Measurements from ENCODE around the gene NEK9. TPM values are rescaled to one million over a fixed set of nuclear protein-coding genes. Genes with fewer than 3 reads are reported as not detected.
A peak's percentile ranks its signal among the peaks of the same experiment; 100 is the strongest.
"Not testable (repeated sequence)": the region's sequence is repeated elsewhere in the genome, so short reads cannot be mapped to it uniquely, and the experiment has no call there.

The NEK9 gene
- 100 to 1,000 TPM in 2 of 12 donors, 10 to 100 TPM in 9, not detected in 1; 49.5 to 103 (median 84.4) TPM for polyA plus RNA-seq (ENCODE audit: insufficient read length in 12 of 12)
- long read RNA-seq, donor 1, full-length matches to known transcripts: 2 of 25 reads
- long read RNA-seq, donor 1, partial matches to known transcripts: 23 of 25 reads
- long read RNA-seq, donor 1, other reads (novel, unspliced or antisense): 0 of 25 reads
- long read RNA-seq, donor 2, full-length matches to known transcripts: 6 of 11 reads
- long read RNA-seq, donor 2, partial matches to known transcripts: 5 of 11 reads
- long read RNA-seq, donor 2, other reads (novel, unspliced or antisense): 0 of 11 reads
- long read RNA-seq, donor 3, partial matches to known transcripts: 6 of 8 reads
- long read RNA-seq, donor 3, other reads (novel, unspliced or antisense): 0 of 8 reads
- long read RNA-seq, donor 4, full-length matches to known transcripts: 3 of 3 reads
- long read RNA-seq, donor 4, partial matches to known transcripts: 0 of 3 reads
- long read RNA-seq, donor 4, other reads (novel, unspliced or antisense): 0 of 3 reads
- long read RNA-seq, donor 5, full-length matches to known transcripts: 4 of 35 reads
- long read RNA-seq, donor 5, partial matches to known transcripts: 31 of 35 reads
- long read RNA-seq, donor 5, other reads (novel, unspliced or antisense): 0 of 35 reads
- long read RNA-seq, donor 6, partial matches to known transcripts: 10 of 12 reads
- long read RNA-seq, donor 6, other reads (novel, unspliced or antisense): 0 of 12 reads
- long read RNA-seq, donor 7: 0 reads
- long read RNA-seq, donor 8, full-length matches to known transcripts: 8 of 43 reads
- long read RNA-seq, donor 8, partial matches to known transcripts: 35 of 43 reads
- long read RNA-seq, donor 8, other reads (novel, unspliced or antisense): 0 of 43 reads
- long read RNA-seq, donor 9, full-length matches to known transcripts: 1 of 9 reads
- long read RNA-seq, donor 9, partial matches to known transcripts: 8 of 9 reads
- long read RNA-seq, donor 9, other reads (novel, unspliced or antisense): 0 of 9 reads
- long read RNA-seq, donor 10, full-length matches to known transcripts: 6 of 22 reads
- long read RNA-seq, donor 10, partial matches to known transcripts: 16 of 22 reads
- long read RNA-seq, donor 10, other reads (novel, unspliced or antisense): 0 of 22 reads
- long read RNA-seq, donor 11, full-length matches to known transcripts: 2 of 8 reads
- long read RNA-seq, donor 11, partial matches to known transcripts: 6 of 8 reads
- long read RNA-seq, donor 11, other reads (novel, unspliced or antisense): 0 of 8 reads

GRCh38 chr14:75126679-75127473, at the start of gene NEK9:
Gene NEK9 (minus strand): TSS chr14:75127048. CDS start chr14:75126921, 127 bp downstream.
- DNase-seq: peak; percentile 94

DNA sequence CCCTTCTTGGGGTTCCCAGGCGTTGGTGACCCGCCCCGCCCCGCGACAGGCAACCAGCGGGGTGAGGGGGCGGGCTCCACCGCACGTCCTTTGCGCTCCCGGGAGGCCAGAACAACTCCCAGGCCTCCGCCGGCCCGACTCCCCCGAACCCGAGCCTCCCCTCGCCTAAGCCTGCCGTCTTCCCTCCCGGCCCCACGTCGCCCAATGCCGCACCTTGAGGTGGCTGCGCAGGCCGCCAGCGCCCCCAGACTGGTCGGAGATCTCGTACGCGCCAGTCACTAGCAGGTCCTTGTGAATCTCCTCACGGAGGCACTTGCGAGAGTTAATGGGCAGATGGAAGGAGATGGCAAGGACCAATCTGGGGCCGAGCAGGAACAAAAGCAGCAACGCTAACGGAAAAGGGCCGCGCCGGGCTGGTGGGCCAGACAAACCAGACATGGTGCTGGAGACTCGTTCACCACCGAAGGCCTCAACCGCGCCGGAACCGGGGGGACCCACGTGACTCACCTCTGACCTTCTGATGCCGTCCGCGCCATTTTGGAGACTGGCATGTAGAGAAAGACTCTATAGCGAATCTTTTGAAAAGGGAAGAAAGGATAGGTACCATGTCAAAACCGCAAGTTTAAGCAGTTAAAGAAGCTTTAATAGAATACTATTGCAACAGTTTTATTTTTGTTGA, 49.4 kb upstream of the NEK9 start, which contains the start of gene TMED10:
TSS of gene TMED10 (minus strand) at position 471 of the 679 bp plus-strand sequence. CDS start at position 438, 33 bp downstream.
- DNase-seq: peak; percentile 93

DNA sequence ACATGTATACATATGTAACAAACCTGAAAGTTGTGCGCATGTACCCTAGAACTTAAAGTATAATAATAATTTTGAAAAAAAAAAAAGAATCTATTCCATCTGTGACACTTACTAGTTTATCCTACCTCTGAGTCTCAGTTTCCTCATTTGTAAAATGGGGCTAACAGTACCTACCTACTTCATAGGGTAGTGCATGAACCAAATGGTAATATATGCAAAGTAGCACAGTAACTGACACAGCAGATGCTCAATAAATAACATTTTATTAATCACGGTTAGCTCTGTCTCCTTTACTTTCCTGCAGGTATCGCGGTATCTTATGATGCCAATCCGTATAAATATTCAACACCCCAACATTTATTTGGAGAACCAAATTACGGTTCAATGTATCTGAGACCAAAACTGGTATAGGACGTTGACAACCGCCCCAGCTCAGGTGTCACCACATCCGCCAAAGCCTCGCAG, 48.9 kb upstream of the NEK9 start:
- DNase-seq: no peak

DNA sequence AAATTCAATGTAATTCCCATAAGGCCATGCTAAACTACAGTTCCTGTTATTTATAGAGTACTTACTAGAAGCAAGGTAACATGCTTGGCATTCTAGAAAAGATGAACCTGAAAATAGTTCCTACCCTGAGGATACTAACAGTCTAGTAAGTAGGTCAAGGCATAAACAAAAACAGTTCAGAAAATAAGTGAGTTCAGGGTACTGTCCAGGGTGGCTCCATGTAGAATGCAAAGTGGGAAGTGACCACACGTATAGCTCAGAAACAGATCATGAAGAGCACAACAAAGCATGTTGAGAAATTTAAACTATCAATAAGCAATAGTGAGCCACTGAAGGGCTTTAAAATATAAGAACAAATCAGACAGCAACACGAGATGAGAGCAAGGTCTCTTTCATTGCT, 47.2 kb upstream of the NEK9 start:
- no peak for DNase-seq

GRCh38 chr14:75170772-75171171, 43.9 kb upstream of the NEK9 start:
- DNase-seq: no peak

GRCh38 chr14:75168586-75169335, 41.9 kb upstream of the NEK9 start:
- DNase-seq: no peak

DNA sequence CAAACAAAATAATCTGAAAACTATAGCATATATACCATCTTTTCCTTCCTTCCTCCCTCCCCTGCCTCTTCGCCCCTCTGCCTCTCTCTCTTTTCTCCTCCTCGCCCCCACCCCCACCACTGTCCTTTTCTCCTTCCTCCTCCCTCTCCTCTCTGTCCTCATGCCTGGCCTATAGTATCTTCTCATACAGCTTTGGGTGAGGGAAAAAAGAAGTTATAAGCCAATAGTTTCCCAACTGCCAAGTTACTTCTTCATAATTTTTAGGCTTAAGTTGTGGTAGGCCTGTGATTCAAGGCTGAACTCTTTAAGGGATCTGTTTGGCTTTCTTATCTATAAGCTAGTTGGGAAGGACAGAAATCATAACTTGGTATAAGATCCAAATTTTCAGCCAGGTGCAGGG, 40.5 kb upstream of the NEK9 start:
- DNase-seq: no peak

- DNase-seq: no peak
Observed at GRCh38 chr14:75165586-75166391, 38.9 kb upstream of the NEK9 start.

DNA sequence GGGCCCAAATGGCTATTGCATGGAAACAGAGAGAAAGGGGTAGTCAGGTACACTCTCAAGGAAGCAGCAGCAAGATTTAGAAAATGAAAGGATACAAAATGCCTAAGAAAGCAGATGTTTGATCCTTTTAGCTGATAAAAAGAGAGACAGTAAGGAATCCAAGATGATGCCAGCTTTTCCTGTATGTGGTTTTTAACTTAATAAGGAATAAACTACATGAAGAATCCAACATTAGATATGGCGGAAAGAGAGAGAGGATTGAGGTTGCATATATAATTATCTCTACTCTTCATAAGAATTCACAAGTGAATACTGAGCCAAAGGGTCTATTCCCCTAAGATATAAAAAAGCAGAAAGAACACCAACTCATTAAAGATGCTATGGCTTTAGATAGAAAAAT, 38.0 kb upstream of the NEK9 start:
- DNase-seq: no peak

- no peak for DNase-seq
Observed at GRCh38 chr14:75163677-75164076, 36.8 kb upstream of the NEK9 start.

DNA sequence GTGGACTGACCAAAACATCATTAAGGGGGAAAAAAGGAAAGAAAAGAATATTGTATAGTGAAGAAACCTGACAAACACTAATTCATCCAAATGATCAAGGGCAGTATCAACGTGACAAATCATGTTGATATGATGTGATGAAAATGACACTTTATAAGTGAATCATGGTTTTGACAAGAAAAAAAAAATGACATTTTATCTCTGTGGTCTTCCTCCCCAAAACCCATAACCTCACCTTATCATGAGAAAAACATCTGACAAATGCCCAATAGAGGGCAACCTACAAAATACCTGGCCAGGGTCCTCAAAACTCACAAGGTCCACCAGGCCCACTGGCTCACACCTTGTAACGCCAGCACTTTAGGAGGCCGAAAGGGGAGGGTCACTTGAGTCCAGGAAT, 35.8 kb upstream of the NEK9 start:
- no peak for DNase-seq

DNA sequence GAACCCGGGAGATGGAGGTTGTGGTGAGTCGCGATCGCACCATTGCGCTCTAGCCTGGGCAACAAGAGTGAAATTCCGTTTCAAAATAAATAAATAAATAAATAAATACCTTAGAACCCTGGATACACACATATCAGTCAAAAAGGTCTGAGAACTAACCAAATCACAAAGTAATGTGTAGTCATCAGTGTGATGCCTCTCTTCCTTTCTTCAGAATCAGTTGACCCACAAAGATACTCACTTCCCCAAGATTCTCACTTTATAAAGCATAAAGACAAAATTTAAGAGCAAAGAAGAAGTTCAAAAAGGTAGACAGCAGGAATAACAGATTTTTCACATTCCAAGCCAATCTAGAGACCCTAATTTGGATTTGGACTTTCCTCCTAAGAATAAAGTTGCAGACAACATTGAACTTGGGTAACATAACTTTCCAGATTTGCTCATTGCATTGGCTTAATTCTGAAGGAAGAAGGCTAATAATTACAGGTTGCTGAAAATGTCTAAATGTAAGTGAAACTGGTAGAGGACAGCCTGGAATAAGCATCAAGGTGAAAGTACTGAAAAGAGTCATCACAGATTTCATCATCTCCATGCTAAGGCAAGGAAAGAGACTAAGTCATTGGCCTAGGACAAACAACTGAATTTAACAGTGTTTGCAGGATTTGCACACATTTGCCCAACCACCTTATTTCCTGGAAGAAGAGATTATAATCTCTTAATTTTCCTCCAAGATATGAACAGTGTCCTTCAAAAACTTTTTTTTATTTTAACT, 32.2 kb upstream of the NEK9 start:
- no peak for DNase-seq

DNA sequence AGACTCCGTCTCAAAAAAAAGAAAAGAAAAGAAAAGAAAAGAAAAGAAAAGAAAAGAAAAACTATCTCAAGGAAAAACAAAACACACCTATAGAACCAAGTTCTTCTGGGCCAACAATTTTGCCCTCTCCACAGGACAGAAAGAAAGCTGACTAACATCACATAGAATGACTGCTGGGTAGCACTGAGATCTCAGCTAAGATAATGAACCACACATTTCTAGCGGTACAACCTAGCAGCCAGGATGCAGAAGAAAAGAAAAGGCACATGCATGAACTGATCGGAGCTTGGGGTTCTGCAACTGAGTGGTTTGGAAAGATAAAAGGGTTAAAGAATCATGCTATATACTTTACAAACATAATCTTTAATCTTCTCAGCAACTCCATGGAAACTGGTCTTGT, 30.1 kb upstream of the NEK9 start:
- DNase-seq: no peak

DNA sequence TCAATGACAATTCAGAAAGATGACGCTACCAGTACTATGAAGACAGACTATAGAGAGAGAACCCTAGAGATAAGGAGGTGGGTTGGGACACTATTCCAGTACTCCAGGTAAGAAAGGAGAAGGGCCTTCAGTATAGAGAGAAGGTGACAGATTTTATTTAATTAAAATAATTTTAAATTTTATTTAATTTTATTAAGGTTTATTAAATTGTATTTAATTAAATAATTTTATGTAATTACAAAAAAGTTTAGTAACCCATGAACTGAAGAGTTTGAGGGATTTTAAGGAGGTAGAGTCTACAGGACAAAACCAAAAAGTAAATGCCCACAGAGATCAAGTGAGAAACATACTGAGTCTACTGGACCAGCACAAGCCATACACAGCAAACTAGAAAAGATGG, 29.3 kb upstream of the NEK9 start:
- DNase-seq: no peak

GRCh38 chr14:75155169-75155568, 28.3 kb upstream of the NEK9 start:
- DNase-seq: no peak

DNA sequence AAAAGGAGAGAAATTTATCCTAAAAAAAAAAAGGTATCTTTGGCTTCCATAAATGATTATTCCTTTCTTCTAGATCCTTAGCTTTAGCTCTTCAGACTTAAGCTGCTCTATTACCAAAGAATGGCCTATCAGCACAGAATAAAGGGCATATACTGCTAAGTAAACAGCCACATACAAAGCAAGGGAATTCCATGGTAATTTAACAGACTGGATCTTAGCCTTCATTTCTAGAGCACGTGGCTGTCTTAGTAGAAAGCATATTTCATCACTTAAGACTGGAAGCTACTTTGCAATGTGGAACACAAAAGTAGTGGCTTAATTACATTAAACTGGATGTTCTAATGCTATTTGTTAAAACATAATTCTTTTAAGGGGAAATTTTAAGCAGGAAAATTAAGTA, 26.4 kb upstream of the NEK9 start:
- no peak for DNase-seq

DNA sequence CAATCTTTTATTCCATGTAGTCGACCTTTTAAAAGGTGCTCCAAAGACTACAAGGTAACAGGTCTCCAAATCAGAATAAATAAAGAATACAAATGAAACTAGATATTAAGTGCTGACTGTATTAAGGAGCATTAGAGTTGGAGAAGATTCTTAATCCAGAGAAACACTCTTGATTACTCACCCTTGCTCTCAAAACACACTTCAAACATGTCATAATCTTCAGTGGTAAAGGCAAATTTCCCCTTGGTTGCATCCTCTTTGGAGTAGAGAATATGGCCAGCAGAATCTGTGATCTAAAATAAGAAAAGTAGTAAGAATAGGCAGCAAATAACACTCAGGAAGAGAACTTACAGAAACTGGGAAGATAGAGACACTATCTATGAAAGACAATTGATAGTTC, 25.0 kb upstream of the NEK9 start:
- DNase-seq: no peak

DNA sequence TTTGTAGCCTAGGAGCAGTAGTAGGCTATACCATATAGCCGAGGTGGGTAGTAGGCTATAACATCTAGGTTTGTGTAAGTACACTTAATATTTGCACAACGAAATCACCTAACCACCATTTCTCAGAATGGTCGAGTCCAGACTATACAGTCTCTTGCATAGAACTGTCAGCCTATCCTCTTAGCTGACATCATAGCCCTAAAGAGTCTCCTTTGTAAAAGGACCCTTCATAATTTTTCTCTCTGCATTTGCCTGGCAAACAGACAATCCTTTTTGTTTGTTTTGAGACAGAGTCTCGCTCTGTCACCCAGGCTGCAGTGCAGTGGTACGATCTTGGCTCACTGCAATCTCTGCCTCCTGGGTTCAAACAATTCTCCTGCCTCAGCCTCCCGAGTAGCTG, 23.8 kb upstream of the NEK9 start:
- DNase-seq: not testable (repeated sequence)

All from muscle of arm (tissue), 14 donors.